Adrenal gland (tissue), 5 donors: ENCODE results near the gene VSTM2A.

ENCODE experiments used
- POLR2A ChIP-seq, 2 donors: fragments of 450-650 bp; IDR thresholded peaks; one replicate each; pipeline ENCODE4 v1.6.1; 2017; ENCODE audit warnings: antibody characterized with exemption in 2 of 2, mild to moderate bottlenecking in 2 of 2, moderate library complexity in 1 of 2
- TF ChIP-seq, protein P1 (sequence below), 6 experiments: fragments of 450-650 bp in 4 of 6; fragments of 200-600 bp in 2 of 6; sonication (generic) in 1 of 6; IDR thresholded peaks; 1 replicate in 5 of 6; 2 replicates in 1 of 6; pipeline versions ENCODE4 v1.5.1 to v1.8.0; 2016 to 2021; ENCODE audit warnings: antibody characterized with exemption in 6 of 6, mild to moderate bottlenecking in 2 of 6, moderate library complexity in 1 of 6
- donor health status: DM: no; HTN: no; CAD: no.

DNA sequence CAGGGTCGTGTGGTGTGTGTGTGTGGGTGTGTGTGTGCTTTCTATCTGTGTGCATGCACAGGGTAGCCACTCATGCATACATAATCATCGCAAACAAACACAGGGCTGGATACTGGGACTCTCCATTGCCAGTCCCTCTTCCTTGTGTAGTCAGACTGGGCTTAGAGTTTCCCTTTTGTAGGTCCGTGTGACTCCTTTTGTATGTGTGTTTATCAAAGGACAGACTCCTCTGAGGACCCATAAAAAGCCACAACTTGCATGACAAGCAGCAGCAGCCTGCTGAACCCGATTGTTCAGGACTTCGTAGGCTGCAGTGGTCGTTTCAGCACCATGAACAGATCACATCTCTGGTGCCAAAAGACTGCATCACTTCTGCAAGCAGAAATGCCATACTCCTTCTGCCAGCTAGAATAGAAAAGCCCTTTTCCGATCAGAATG is 895 bp downstream of the VSTM2A start:
- TF ChIP-seq, protein P1, sequence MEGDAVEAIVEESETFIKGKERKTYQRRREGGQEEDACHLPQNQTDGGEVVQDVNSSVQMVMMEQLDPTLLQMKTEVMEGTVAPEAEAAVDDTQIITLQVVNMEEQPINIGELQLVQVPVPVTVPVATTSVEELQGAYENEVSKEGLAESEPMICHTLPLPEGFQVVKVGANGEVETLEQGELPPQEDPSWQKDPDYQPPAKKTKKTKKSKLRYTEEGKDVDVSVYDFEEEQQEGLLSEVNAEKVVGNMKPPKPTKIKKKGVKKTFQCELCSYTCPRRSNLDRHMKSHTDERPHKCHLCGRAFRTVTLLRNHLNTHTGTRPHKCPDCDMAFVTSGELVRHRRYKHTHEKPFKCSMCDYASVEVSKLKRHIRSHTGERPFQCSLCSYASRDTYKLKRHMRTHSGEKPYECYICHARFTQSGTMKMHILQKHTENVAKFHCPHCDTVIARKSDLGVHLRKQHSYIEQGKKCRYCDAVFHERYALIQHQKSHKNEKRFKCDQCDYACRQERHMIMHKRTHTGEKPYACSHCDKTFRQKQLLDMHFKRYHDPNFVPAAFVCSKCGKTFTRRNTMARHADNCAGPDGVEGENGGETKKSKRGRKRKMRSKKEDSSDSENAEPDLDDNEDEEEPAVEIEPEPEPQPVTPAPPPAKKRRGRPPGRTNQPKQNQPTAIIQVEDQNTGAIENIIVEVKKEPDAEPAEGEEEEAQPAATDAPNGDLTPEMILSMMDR (IDR thresholded peaks at IDR 0.05): no peak
- no peak for TF ChIP-seq POLR2A (IDR thresholded peaks at IDR 0.05)
